CD14-positive monocyte (primary cell): ENCODE data around the gene AGAP1. TPM values are rescaled to one million over a fixed set of nuclear protein-coding genes. Genes with fewer than 3 reads are reported as not detected.

Source experiments
- DNase-seq, 3 donors: peaks; one replicate each; pipeline ENCODE4 v3.0.0-alpha.2; 2011 to 2022
- H2AFZ ChIP-seq: 2 replicates; pipeline ENCODE4 v1.6.0; 2012; ENCODE audit warnings: mild to moderate bottlenecking, low read depth, low read length, inconsistent platforms; ENCODE audit not compliant: insufficient read depth, poor library complexity, severe bottlenecking
- H3K27ac ChIP-seq, 2 donors: 1 replicate in 1 of 2; 2 replicates in 1 of 2; pipeline ENCODE4 v1.5.1; 2012 to 2013; ENCODE audit warnings: low read length in 2 of 2, control low read depth in 1 of 2, inconsistent platforms in 1 of 2, low read depth in 1 of 2, mild to moderate bottlenecking in 1 of 2
- H3K27me3 ChIP-seq, 2 donors: one replicate each; pipeline versions ENCODE4 v1.6.0 to v1.6.1; 2011 to 2013; ENCODE audit warnings: low read length in 2 of 2; ENCODE audit not compliant: control insufficient read depth in 2 of 2, insufficient read depth in 2 of 2
- H3K36me3 ChIP-seq, 2 donors: replicated peaks in 1 of 2; 1 replicate in 1 of 2; 2 replicates in 1 of 2; pipeline versions ENCODE4 v1.5.1 to v1.6.1; 2012 to 2013; ENCODE audit warnings: low read length in 2 of 2, control low read depth in 1 of 2, inconsistent platforms in 1 of 2, mild to moderate bottlenecking in 1 of 2; ENCODE audit not compliant: insufficient read depth in 2 of 2, control insufficient read depth in 1 of 2
- H3K4me1 ChIP-seq, 2 donors: 1 replicate in 1 of 2; 2 replicates in 1 of 2; pipeline versions ENCODE4 v1.5.1 to v1.6.1; 2012 to 2013; ENCODE audit warnings: low read length in 2 of 2, control low read depth in 1 of 2, inconsistent platforms in 1 of 2, mild to moderate bottlenecking in 1 of 2, moderate library complexity in 1 of 2; ENCODE audit not compliant: insufficient read depth in 2 of 2, control insufficient read depth in 1 of 2
- H3K4me2 ChIP-seq: replicated peaks from 2 replicates; pipeline ENCODE3; 2012; ENCODE audit warnings: low read length, moderate library complexity, mild to moderate bottlenecking; ENCODE audit not compliant: poor library complexity, severe bottlenecking; ENCODE audit errors: extremely low read depth
- H3K4me3 ChIP-seq, 3 experiments: fragments of 200-600 bp in 1 of 3; sonication (generic) in 1 of 3; replicated peaks in 1 of 3; 1 replicate in 2 of 3; 2 replicates in 1 of 3; pipeline ENCODE4 v1.5.1; 2011 to 2013; ENCODE audit warnings: low read length in 3 of 3, mild to moderate bottlenecking in 3 of 3, control low read depth in 2 of 3, low read depth in 2 of 3, inconsistent platforms in 1 of 3, moderate library complexity in 1 of 3
- H3K79me2 ChIP-seq: 2 replicates; pipeline ENCODE4 v1.6.0; 2012; ENCODE audit warnings: mild to moderate bottlenecking, control low read depth, inconsistent platforms, low read length, moderate library complexity; ENCODE audit not compliant: insufficient read depth
- H3K9ac ChIP-seq: 2 replicates; pipeline ENCODE4 v1.6.0; 2017; ENCODE audit warnings: low read length, mild to moderate bottlenecking; ENCODE audit not compliant: insufficient read depth, poor library complexity, severe bottlenecking
- H3K9me3 ChIP-seq, 2 donors: replicated peaks in 1 of 2; 1 replicate in 1 of 2; 2 replicates in 1 of 2; pipeline versions ENCODE4 v1.5.1 to v1.6.1; 2012 to 2013; ENCODE audit warnings: low read length in 2 of 2, control low read depth in 1 of 2; ENCODE audit not compliant: control insufficient read depth in 1 of 2, insufficient read depth in 1 of 2
- H4K20me1 ChIP-seq: 2 replicates; pipeline ENCODE4 v1.6.0; 2012; ENCODE audit warnings: mild to moderate bottlenecking, low read length, control low read depth, moderate library complexity; ENCODE audit not compliant: insufficient read depth
- H3K27ac Mint-ChIP-seq, 7 donors: one replicate each; pipeline ENCODE4 v1.8.0; 2020; ENCODE audit warnings: mild to moderate bottlenecking in 7 of 7, mixed read lengths in 7 of 7, moderate library complexity in 6 of 7, inconsistent platforms in 2 of 7
- H3K27me3 Mint-ChIP-seq, 3 donors: one replicate each; pipeline ENCODE4 v1.8.0; 2021 to 2022; ENCODE audit warnings: low read depth in 3 of 3, mild to moderate bottlenecking in 3 of 3, mixed read lengths in 3 of 3, moderate library complexity in 3 of 3, inconsistent platforms in 1 of 3
- H3K36me3 Mint-ChIP-seq, 2 donors: one replicate each; pipeline ENCODE4 v1.8.0; 2020; ENCODE audit warnings: mixed read lengths in 2 of 2, inconsistent platforms in 1 of 2, mild to moderate bottlenecking in 1 of 2
- H3K4me1 Mint-ChIP-seq: one replicate; pipeline ENCODE4 v1.8.0; 2020; ENCODE audit warnings: mild to moderate bottlenecking, mixed read lengths
- H3K4me3 Mint-ChIP-seq, 2 donors: one replicate each; pipeline ENCODE4 v1.8.0; 2020; ENCODE audit warnings: mild to moderate bottlenecking in 2 of 2, mixed read lengths in 2 of 2, moderate library complexity in 1 of 2
- H3K9me3 Mint-ChIP-seq, 7 donors: one replicate each; pipeline ENCODE4 v1.8.0; 2020 to 2022; ENCODE audit warnings: mixed read lengths in 7 of 7, mild to moderate bottlenecking in 6 of 7, moderate library complexity in 6 of 7, inconsistent platforms in 2 of 7
- CTCF ChIP-seq: fragments of 200-600 bp; IDR thresholded peaks from one replicate; pipeline ENCODE4 v1.8.0; 2022; ENCODE audit warnings: antibody characterized with exemption, mild to moderate bottlenecking
- WGBS: methylation state at CpG from one replicate; pipeline ENCODE4 v1.1.5; 2013; ENCODE audit warnings: missing lambda C conversion rate; ENCODE audit not compliant: insufficient coverage; 5-methylcytosine and 5-hydroxymethylcytosine counted together
- intact Hi-C, 2 donors: fragments of 100-400 bp; cut with micrococcal nuclease; formaldehyde crosslinking; loops; one replicate each; pipeline versions ENCODE4 v1.15.0 to v1.15.1; 2023
- polyA plus RNA-seq, 3 donors: library from polyadenylated mRNA; depleted of rRNA in 1 of 3; unstranded in 2 of 3; stranded (reverse) in 1 of 3; fragments of 300-500 nt in 2 of 3; fragments of >200 nt in 1 of 3; fragmentation: Illumina TruSeq in 2 of 3; gene quantifications; 1 replicate in 2 of 3; 2 replicates in 1 of 3; pipeline ENCODE4 v1.2.3, GENCODE V29; 2012 to 2021

AGAP1 gene
- polyA plus RNA-seq, 3 donors, result 0.12 TPM; not detected in 2

- peaks cover 0 to 7% (median 2%) of the 10 kb centered on the region in 7 donors for H3K9me3 Mint-ChIP-seq
- Histone ChIP-seq H3K9me3 (no peaks in the 10 kb centered on the region), H4K20me1 (no peaks in the 10 kb centered on the region), H3K36me3 (no peaks in the 10 kb centered on the region), H3K4me1 (no peaks in the 10 kb centered on the region), H3K4me3 (no peak overlapping the region), H3K79me2 (no peaks in the 10 kb centered on the region), H3K9ac (no peak overlapping the region), H3K4me2 (no peak overlapping the region), H3K27me3 (no peaks in the 10 kb centered on the region), H2AFZ (no peak overlapping the region), H3K27ac (no peak overlapping the region)
- TF ChIP-seq CTCF, result no peak
- no peak for DNase-seq
- intact Hi-C loops, result no loop called here
- no peaks in the 10 kb centered on the region for H3K4me1 Mint-ChIP-seq
- peaks cover 0 to 2% (median 2%) of the 10 kb centered on the region in 3 donors for H3K27me3 Mint-ChIP-seq
- no peaks in the 10 kb centered on the region for H3K36me3 Mint-ChIP-seq
- no peak overlapping the region for H3K27ac Mint-ChIP-seq
- 92% methylated on average over 6 of the region's 9 CpGs for WGBS
- H3K4me3 Mint-ChIP-seq, result no peak overlapping the region
These were observed 483.6 kb downstream of the AGAP1 start for GRCh38 chr2:235977445-235977844.

- Histone ChIP-seq H3K36me3 (no peaks in the 10 kb centered on the region), H2AFZ (no peak overlapping the region), H3K79me2 (no peaks in the 10 kb centered on the region), H3K4me1 (no peaks in the 10 kb centered on the region), H3K4me2 (no peak overlapping the region), H3K9ac (no peak overlapping the region), H3K4me3 (no peak overlapping the region), H3K27ac (no peak overlapping the region), H3K27me3 (no peaks in the 10 kb centered on the region), H3K9me3 (no peaks in the 10 kb centered on the region), H4K20me1 (no peaks in the 10 kb centered on the region)
- Mint-ChIP-seq H3K4me3 (no peak overlapping the region), H3K27me3 (peaks cover 0 to 2% (median 2%) of the 10 kb centered on the region in 3 donors), H3K4me1 (no peaks in the 10 kb centered on the region), H3K36me3 (no peaks in the 10 kb centered on the region), H3K27ac (no peak overlapping the region), H3K9me3 (peaks cover 0 to 8% (median 2%) of the 10 kb centered on the region in 7 donors)
- DNase-seq, result no peak
- intact Hi-C loops, result no loop called here
- WGBS, result 71% methylated on average over 1 of the region's 1 CpG
- TF ChIP-seq CTCF, result no peak
These were observed 484.2 kb downstream of the AGAP1 start for GRCh38 chr2:235978022-235978421.
